ELF-1 (cell line): ENCODE measurements around the gene WNT9B.
A peak's percentile ranks its signal among the peaks of the same experiment; 100 is the strongest.
"Not testable (repeated sequence)": the region's sequence is repeated elsewhere in the genome, so short reads cannot be mapped to it uniquely, and the experiment has no call there.

Experiments used
- DNase-seq: peaks from one replicate; pipeline ENCODE4 v3.0.0-alpha.2; 2016; ENCODE audit warnings: low read depth, low spot score

Gene WNT9B

DNA sequence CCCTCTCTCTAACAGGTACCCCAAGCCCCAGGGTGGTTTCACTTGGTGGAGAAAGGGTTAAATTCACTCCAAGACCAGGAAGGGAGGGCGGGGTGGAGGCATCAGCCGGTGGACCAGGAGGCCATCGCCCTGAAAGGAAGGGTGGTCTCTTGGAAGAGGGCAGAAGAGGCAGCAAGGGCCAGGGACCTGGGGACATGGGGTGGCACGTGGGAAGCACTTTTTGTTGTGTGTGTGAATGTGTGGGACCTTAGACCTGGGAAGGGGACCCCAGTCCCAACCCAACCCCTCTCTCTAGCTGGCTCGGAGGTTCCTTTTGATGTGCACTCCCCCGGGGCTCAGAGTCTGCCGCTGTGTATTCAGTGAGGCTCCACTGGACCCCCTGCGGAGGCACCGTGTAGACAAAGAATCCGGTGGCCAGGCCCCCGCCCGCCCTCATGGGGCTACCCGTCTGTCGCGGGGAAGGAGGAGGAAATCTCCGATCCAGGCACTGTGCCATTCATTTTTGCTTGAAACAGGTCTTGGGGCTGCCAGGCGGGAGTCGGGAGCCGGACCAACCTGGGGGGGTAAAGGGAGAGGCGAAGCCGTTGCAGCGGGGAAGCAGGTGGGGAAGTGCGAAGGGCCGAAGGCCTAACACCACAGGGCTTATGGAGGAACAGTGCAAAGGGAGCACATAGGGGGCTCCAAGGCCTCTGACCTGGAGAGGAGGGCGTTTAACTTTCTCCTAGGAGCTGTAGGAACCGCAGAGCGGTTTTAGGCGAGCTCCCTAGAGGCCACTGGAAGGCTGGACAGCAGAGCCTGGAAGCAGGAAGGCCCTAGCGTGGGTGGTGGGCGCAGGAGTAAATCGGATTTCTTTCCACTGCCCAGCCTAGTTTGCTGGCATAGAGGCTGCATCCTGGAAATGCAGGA lies 29.6 kb upstream of the WNT9B start:
- peak; percentile 76 for DNase-seq

DNA sequence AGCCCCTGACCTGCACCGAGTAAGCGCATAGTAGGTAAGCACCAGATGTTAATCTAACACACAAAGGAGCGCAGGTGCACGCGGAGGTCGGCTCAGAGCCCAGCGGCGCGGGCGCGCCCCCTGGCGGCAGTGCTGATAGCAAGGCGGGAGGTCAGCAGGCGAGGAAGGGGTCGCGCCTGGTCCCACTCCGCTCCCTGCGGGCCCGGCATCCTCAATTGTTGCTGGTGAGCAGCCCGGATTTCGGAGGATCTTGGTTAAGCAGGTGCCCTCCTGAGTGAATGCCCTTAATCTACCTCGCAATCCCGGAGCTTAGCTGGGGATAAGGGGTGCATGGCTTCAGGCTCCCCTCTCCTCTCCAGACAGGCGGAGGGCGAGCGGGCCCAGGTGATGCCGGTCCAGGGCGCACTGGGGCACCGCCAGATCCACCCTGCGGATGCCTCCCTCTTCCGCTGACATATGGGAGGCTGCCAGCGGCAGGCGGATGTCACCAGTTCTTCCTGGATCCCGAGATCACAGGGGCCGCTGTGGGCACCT lies 28.9 kb upstream of the WNT9B start:
- peak; percentile 84 for DNase-seq

DNA sequence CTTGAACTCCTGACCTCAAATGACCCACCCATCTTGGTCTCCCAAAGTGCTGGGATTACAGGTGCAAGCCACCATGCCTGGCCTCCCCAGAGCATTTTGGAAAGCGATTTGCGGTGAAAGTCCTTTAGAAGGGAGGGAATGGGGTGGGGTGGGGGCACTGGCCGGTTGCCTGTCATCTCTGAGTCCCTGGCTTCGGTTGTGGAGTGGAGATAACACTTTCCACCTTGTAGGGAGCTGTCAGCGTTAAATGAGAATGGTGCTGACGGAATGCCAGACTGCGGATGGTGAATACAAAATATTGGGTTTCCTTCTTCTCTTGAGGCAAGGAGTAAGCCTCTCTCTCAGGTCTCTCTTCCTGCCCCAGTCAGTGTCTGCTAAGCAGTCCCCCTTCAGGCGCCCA lies 27.7 kb upstream of the WNT9B start:
- no peak for DNase-seq

DNA sequence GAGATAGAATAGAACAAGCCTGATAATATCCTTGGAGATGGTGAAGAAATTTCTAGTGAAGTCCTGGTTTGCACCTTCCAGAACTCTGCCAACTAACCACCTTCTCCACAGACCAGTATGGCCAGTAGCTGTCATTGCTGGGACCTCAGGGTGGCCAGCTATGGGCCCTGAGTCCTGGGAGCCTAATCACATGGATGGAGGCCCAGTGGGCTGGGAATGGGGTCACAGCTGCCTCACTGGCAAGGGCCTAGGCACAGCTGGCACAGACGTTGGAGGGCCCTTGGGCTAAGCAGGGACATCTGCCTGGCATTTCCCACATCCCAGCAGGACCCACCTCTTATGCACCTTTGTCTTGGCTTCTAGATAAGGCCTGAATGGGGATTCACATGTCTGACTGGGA lies 25.3 kb upstream of the WNT9B start:
- no peak for DNase-seq

DNA sequence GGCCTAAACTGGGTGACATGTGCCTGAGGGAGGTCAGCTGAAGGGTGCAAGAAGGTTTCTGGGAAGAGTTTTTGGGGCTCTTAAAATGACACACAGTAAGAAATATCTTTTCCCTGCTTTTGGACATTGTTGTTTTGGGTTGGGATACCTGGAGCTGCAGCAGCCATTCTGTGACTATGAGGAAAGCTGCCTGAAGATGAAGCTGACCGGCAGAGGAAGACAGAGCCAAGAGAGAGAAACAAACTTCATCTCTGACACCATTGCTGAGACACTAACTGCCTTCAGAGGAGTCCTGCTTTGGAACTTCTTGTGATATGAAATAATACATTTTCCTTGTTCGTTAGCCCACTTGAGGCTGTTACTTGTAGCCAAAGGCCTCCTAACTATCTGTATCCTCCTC lies 24.1 kb upstream of the WNT9B start:
- no peak for DNase-seq

DNA sequence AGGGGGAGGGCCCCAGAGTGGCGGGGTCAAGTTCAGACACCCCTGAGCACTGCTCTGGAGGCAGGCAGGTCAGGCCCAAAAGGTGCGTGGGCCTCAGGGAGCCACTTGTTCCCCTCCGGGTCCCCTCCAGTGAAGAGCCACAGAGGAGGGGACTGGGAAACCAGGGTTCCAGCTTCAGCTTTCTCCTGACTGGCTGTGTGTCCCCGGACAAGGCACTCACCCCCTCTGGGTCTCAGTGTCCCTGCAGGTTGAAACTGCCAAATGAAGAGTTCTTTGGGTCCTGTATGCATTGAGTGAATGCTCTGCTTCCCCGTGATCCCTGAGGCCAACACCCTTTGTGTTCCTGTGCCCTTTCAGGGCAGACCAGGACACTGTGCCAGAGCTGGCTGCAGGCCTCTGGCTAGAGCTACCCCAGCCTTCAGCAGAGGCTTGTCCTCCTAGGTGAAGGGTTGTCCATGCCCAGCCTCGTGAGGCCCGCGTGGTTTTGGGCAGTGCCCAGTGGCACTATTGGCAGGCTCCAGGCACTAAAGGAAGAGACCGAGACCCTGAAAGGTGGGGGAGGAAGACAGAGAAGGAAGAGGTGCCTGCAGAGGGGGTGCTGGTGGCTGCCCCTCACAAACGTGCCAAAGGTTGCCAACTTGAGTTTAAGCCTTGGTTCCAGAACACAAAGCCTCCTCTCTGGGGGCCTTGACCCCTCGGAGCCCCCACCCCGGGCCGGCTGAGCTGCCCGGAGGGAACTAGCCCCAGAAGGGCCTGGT lies 19.6 kb upstream of the WNT9B start:
- no peak for DNase-seq

DNA sequence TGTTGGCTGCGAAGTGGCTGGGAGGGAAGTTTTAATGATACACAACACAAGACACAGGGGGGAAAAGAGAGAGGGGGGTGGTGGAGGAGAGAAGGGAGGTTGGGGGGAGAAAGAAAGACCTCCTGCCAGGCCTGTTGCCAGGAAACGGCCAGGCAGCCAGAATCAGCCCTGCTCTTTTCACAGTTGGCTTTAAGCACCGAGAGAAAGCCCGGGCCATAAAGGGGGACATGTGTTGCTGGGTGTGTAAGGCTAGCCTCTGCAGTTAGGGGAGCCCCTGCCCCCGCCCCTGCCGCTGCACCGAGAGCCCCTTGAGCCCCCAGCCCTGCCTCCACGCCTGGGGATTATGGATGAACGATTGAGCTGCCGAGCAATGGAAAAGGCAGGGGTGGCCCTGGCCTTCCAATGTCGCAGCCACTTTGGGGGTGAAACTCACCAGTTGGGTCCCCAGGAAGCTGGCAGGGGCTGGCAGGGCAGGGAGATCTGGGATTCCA lies 19.0 kb upstream of the WNT9B start:
- DNase-seq: peak; percentile 45

DNA sequence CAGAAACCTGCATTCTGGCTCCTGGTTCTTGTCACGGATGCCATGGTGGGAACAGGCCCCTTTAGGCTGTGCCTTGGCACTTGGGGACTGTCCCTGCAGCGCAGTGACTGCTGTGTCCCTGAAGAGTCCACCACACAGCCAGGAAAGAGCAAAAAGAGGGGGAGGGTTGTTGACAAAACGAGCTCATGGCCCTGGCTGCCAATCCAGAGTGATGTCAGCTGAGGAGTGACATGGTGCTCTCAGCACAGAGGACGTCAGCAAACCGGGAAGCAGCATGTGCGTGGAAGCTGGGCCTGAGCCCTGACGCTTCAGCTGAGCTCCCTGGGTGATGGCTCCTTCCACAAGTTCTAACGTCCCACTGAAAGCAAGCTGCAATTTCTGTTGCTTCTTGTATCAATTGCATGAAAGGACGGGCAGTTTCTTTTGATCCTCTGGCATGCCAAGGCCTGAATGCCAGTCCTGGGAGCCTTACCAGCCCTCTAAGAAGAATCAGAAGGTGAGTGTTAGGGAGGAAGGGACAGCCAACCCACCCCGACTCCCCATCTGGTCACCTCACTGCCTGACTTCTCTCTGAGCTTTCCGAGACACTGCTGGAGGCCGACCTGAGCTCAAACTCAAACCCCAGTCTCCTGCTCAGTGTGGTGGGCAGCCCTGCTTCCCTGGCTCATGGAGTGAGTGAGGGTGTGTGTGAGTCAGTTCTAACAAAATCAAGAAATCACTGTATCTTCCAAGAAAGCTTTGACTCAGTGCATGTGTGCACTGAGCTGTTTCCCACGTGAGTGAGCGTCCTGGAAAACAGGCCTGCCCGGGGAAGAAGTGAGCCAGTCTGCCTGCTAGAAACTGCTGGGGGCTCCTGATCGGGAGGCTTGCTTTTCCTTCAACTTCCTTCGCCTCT lies 18.2 kb upstream of the WNT9B start:
- peak; percentile 70 for DNase-seq

DNA sequence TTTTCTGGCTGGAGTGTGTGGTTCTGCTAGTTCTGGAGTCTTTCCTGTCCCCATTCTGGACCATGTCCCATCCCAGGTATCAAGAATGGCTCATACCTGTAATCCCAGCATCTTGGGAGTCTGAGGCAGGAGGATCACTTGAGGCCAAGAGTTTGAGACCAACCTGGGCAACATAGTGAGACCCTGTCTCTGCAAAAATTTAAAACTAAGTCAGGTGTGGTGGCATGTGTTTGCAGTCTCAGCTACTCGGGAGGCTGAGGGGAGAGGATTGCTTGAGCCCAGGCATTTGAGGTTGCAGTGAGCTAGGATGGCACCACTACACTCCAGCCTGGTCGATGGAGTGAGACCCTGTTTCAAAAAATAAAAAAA lies 17.6 kb upstream of the WNT9B start:
- DNase-seq: no peak

DNA sequence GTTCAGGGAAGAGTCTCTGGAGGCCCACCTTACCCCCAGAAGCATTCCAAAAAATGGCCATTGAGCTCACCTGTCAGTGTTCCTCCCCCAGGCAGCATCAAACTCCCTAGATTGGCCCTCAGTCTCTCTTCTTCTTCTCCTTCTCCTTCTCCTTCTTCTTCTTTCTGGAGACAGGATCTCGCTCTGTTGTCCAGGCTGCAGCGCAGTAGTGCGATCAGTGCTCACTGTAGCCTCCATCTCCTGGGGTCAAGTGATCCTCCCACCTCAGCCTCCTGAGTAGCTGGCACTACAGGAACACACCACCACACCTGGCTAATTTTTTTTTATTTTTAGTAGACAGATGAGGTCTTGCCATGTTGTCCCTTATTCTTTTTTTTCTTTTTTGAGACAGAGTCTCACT lies 16.5 kb upstream of the WNT9B start:
- no peak for DNase-seq

DNA sequence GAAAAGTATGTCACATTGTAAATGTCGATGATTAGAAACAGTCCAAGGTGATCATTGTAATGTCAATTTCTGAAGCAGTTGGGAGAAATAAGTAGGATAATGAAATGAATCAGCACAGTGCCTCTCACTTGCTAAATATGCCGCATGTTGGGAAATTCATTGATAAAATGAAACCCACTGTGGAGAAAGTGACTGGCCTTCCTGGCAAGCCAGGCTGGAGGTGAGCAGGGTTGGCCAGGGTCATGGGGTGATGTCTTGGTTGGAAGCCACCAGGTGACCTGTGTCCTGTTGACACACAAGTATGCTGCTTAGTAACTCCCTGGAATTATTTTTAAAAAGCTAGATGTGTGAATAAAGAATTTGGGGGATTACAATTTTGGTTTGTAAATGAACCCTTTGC lies 14.9 kb upstream of the WNT9B start:
- no peak for DNase-seq

DNA sequence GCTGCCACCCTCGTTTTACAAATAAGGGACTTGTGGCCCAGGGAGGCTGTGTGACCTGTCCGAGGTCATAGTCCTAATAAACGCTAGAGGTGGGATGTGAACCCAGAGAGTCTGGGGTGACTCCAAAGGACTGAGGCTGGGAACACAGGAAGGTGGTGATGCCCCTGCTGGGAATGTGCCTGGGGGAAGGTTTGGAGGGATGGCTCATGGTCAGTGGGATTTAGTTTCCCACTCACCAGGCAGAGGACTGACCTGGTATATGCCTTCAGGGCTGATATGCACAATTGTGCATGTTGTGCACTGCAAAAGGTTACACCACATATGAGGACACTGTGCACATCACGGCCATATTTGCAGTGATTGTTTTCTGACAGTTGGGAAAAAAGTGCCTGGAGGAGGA lies 13.9 kb upstream of the WNT9B start:
- DNase-seq: no peak

DNA sequence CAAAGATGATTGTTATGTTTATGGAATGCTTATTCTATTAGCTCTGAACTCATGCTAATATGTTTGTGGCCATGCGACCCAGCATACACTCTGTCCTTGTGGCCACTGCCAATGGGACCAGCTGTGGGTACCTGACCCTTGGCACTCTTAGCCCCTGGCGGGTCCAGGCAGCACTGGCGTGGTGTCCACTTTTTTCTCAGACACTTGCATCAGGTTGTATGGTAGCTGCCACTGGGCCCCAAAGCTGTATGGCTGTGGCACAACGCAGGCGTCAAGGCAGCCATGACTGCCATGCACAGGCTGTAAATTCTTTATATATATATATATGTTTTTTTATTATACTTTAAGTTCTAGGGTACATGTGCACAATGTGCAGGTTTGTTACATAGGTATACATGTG lies 12.2 kb upstream of the WNT9B start:
- DNase-seq: no peak

DNA sequence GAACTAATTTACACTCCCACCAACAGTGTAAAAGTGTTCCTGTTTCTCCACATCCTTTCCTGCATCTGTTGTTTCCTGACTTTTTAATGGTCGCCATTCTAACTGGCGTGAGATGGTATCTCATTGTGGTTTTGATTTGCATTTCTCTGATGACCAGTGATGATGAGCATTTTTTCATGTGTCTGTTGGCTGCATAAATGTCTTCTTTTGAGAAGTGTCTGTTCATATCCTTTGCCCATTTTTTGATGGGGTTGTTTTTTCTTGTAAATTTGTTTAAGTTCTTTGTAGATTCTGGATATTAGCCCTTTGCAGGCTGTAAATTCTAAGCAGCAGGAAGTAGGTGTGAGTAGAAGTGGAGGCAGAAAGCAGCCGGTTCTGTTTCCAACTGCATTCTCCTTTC lies 10.8 kb upstream of the WNT9B start:
- DNase-seq: not testable (repeated sequence)

DNA sequence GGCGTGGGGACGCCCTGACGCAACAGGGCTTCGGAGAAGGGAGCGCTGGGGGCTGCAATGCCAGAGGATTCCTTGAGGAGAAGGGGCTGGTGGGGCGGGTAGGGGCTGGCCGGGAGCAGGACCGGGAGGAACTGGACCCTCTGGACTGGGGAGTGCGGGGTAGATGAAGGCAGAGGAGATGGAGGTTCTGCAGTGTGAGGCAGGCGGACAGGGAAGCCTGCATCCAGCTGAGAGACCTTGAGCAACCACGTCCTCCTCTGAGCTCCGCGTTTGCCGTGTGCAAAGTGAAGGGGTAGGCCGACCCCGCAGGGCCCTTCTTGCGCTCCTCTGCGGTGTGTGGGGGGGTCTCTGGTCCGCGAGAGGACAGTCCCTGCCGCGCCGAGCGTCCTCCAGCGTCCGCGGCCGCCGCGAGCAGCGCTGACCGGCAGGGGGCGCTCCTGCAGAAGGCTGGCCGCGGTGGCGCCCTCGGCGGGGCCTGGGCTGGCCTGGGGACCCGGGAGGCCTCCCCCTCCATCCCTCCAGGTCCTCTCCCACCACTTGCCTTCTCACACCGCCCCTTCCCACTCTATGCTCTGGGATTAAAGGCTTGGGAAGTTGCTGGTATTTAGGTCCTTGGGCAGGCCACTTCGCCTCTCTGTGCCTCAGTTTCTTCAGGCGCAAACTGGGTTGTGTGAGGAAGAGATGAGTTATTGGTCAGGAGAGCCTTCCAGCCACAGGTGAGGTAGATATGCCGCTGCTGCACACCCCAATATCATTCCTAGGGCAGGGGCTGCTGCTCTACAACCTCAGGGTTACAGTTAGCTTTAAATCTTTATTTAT lies 9.6 kb upstream of the WNT9B start:
- DNase-seq: peak; percentile 71

DNA sequence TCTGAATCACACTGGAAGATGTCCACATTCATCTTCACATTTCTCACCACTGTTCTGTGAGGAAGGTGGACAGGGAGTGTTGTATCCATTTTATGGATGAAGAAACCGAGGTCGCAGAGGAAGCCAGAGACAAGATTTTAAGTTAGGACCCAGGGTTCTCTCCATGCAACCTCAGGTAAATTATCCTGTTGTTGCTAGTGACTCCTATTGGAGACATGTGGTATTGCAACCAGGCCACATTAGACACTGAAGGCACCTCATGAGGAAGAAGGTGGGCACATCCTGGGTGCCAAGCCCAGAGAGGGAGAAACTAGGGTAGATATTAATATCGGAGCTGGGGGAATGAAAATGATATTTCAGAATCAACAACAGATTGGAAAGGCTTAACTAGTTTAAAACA lies 8.5 kb upstream of the WNT9B start:
- DNase-seq: no peak

DNA sequence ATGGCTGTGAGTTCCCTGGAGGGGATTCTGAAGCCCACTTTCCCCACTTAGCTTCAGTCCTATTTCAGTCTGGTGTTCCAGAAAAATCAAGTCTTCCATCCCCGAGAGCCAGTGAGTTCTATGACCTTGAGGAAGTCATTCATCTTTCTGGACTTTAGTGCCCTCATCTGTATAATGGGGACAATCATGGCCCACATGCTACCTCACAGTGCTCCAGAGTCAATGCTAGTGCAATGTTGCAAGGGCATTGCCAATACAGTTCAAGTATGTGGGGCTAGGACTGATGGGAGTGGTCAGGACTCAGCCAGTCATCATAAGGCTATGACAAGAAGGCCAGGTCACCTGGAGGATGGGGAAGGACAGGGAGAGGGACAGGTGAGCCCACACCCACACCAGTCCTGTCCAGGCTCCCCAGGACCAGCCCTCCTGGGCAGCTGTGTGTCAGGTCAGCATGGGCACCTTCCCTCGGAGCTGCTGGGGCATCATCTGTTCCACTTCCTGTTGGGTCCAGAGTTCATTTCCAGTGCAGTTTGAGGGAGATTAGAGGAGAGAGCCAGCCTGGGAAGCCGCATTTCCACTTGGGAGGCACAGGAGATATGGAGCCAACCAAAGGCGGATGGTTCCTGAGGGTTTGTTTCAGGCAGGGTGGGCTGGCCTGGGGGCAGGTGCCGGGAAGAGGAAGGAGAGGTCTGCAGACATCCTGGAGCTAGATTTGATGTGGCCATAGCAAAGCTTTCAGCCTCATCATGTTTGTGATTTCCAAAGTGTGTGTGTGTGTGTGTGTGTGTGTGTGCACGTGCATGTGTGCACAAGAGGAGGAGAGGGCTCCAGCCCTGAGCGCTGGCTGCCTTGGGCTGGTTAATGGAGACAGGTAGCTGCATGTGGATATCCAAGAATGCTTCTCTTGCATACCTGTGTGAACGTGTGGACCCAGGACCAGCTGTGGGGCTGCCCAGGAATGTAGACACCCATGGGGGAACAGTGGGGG lies 3.9 kb upstream of the WNT9B start:
- no peak for DNase-seq

DNA sequence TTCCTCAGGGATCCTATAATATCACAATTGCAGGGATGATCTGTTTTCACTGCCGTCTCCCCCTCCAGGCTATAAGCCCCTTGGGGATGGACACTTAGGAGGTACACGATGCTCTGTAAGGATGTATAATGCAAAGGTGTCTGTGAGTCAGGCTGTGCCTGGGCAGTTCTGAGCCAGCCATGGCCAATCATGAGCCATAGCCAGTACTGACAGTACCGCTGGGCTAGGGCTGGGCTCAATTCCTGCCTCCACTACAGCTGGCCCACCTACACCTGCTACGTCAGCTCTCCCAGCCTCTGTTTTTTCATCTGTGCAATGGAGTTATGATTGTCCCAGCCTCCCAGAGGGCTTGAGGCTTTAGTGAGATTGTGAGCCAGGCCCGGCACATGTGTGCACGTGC lies 2.8 kb upstream of the WNT9B start:
- DNase-seq: no peak

DNA sequence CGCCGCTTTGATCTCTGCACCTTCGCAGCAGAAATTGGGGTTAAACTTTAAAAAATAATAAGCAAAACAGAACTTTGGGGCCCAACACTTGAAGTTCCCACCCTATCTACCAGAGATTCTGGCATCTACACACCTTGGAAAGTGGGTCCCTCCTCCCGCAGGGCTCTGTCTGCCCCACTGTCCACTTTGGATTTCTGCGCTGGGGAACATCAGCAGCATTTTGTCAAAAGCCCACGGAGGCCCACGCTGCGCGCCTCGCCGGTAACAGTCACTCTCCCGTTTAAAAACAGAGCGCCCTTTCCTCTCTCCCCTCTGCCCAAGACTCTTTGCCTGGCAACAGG lies 725 bp upstream of the WNT9B start:
- no peak for DNase-seq
